Stimulated activated naive CD4-positive, alpha-beta T cell treated with Interleukin-2 at 50 U/mL for 16 hours (primary cell): ENCODE data around the gene CLTB.
"Not testable (repeated sequence)": the region's sequence is repeated elsewhere in the genome, so short reads cannot be mapped to it uniquely, and the experiment has no call there.

Experiments used
- DNase-seq: peaks from one replicate; lab custom pipeline; 2025; lab: John Stamatoyannopoulos, UW

CLTB gene

GRCh38 chr5:176415952-176416924 is at the start of gene CLTB:
TSS of gene CLTB (minus strand) at chr5:176416539. CDS start at chr5:176416363, 176 bp downstream.
- peak; percentile 82 for DNase-seq

- DNase-seq: no peak
Observed at GRCh38 chr5:176463113-176463764, 46.9 kb upstream of the CLTB start.

- no peak for DNase-seq
Observed at GRCh38 chr5:176461349-176461748, 45.0 kb upstream of the CLTB start.

GRCh38 chr5:176458904-176459561 is 42.7 kb upstream of the CLTB start:
- DNase-seq: no peak

GRCh38 chr5:176454724-176455394 is 38.5 kb upstream of the CLTB start:
- no peak for DNase-seq

GRCh38 chr5:176450077-176450476 is 33.7 kb upstream of the CLTB start:
- no peak for DNase-seq

GRCh38 chr5:176447978-176448608 is 31.8 kb upstream of the CLTB start, which contains the start of gene FAF2:
TSS of gene FAF2 (plus strand) at chr5:176448385. CDS start at chr5:176448408, 23 bp downstream.
- peak; percentile 94 for DNase-seq

- DNase-seq: no peak
Observed at GRCh38 chr5:176447591-176447977, 31.2 kb upstream of the CLTB start.

- no peak for DNase-seq
Observed at GRCh38 chr5:176446884-176447590, 30.7 kb upstream of the CLTB start.

- no peak for DNase-seq
Observed at GRCh38 chr5:176446028-176446665, 29.8 kb upstream of the CLTB start.

GRCh38 chr5:176444742-176445141 is 28.4 kb upstream of the CLTB start:
- no peak for DNase-seq

- DNase-seq: not testable (repeated sequence)
Observed at GRCh38 chr5:176442911-176443310, 26.6 kb upstream of the CLTB start.

GRCh38 chr5:176441921-176442323 is 25.6 kb upstream of the CLTB start:
- no peak for DNase-seq

- no peak for DNase-seq
Observed at GRCh38 chr5:176440927-176441706, 24.8 kb upstream of the CLTB start.

- no peak for DNase-seq
Observed at GRCh38 chr5:176438959-176439757, 22.8 kb upstream of the CLTB start.

- DNase-seq: no peak
Observed at GRCh38 chr5:176436656-176437055, 20.3 kb upstream of the CLTB start.

GRCh38 chr5:176432707-176433106 is 16.4 kb upstream of the CLTB start:
- DNase-seq: no peak

GRCh38 chr5:176429972-176430371 is 13.6 kb upstream of the CLTB start:
- no peak for DNase-seq

GRCh38 chr5:176427971-176428370 is 11.6 kb upstream of the CLTB start:
- no peak for DNase-seq
